ENCODE measurements around the gene ALCAM.
A peak's percentile ranks its signal among the peaks of the same experiment; 100 is the strongest.
"Not testable (repeated sequence)": the region's sequence is repeated elsewhere in the genome, so short reads cannot be mapped to it uniquely, and the experiment has no call there.

The ALCAM gene

GRCh38 chr3:105603516-105603915, 236.8 kb downstream of the ALCAM start:
- not testable (repeated sequence) for H3K23ac ChIP-seq (ENCODE audit: low read length); H3K4me3 ChIP-seq (ENCODE audit: low read depth, low read length); H3K36me3 ChIP-seq (ENCODE audit: control insufficient read depth in 1 of 2, insufficient read depth in 2 of 2, low read length in 2 of 2); H2BK120ac ChIP-seq (ENCODE audit: insufficient read depth, low read length, poor library complexity); H2BK12ac ChIP-seq (ENCODE audit: low read length); H2BK5ac ChIP-seq (ENCODE audit: low read depth, low read length, poor library complexity); H3K79me2 ChIP-seq (ENCODE audit: control insufficient read depth, insufficient read depth, low read length, poor library complexity); H3K79me1 ChIP-seq (ENCODE audit: low read length); H3K27ac ChIP-seq (ENCODE audit: low read depth, low read length); H4K91ac ChIP-seq (ENCODE audit: low read depth, low read length); H3K14ac ChIP-seq (ENCODE audit: low read length); H4K8ac ChIP-seq (ENCODE audit: low read depth, low read length); H3K18ac ChIP-seq (ENCODE audit: low read length); H3K4me1 ChIP-seq (ENCODE audit: control insufficient read depth in 1 of 2, insufficient read depth in 2 of 2, low read length in 2 of 2); H3K9me3 ChIP-seq (ENCODE audit: insufficient read depth, low read depth, low read length); DNase-seq; H3K4ac ChIP-seq (ENCODE audit: low read depth, low read length); H2AFZ ChIP-seq (ENCODE audit: insufficient read depth, low read length, poor library complexity); H3K9ac ChIP-seq (ENCODE audit: low read length); H3K27me3 ChIP-seq (ENCODE audit: insufficient read depth, low read length); H2AK5ac ChIP-seq (ENCODE audit: low read length); H4K12ac ChIP-seq (ENCODE audit: low read depth, low read length); H3K4me2 ChIP-seq (ENCODE audit: low read length)
- WGBS (ENCODE audit: extremely low coverage, insufficient coverage, insufficient read length): no CpG with 5 or more reads among the region's 1 CpG

- H3K4me2 ChIP-seq (ENCODE audit: low read length): no peak overlapping the region
- H3K23ac ChIP-seq (ENCODE audit: low read length): no peak overlapping the region
- no peak overlapping the region for H3K14ac ChIP-seq (ENCODE audit: low read length)
- no peak overlapping the region for H4K12ac ChIP-seq (ENCODE audit: low read depth, low read length)
- no peak for DNase-seq
- H3K79me1 ChIP-seq (ENCODE audit: low read length): no peaks in the 10 kb centered on the region
- no peak overlapping the region for H2BK5ac ChIP-seq (ENCODE audit: low read depth, low read length, poor library complexity)
- no peak overlapping the region for H2BK12ac ChIP-seq (ENCODE audit: low read length)
- H3K9me3 ChIP-seq (ENCODE audit: insufficient read depth, low read depth, low read length): no peaks in the 10 kb centered on the region
- no peak overlapping the region for H3K4ac ChIP-seq (ENCODE audit: low read depth, low read length)
- H3K4me1 ChIP-seq (ENCODE audit: control insufficient read depth in 1 of 2, insufficient read depth in 2 of 2, low read length in 2 of 2): peaks cover 0 to 6% of the 10 kb centered on the region in 2 experiments
- no peak overlapping the region for H4K8ac ChIP-seq (ENCODE audit: low read depth, low read length)
- H2AFZ ChIP-seq (ENCODE audit: insufficient read depth, low read length, poor library complexity): no peak overlapping the region
- H3K79me2 ChIP-seq (ENCODE audit: control insufficient read depth, insufficient read depth, low read length, poor library complexity): no peaks in the 10 kb centered on the region
- H4K91ac ChIP-seq (ENCODE audit: low read depth, low read length): no peak overlapping the region
- H3K4me3 ChIP-seq (ENCODE audit: low read depth, low read length): no peak overlapping the region
- H2AK5ac ChIP-seq (ENCODE audit: low read length): no peak overlapping the region
- H3K18ac ChIP-seq (ENCODE audit: low read length): no peak overlapping the region
- no peak overlapping the region for H2BK120ac ChIP-seq (ENCODE audit: insufficient read depth, low read length, poor library complexity)
- H3K9ac ChIP-seq (ENCODE audit: low read length): no peak overlapping the region
- H3K36me3 ChIP-seq (ENCODE audit: control insufficient read depth in 1 of 2, insufficient read depth in 2 of 2, low read length in 2 of 2): peaks cover 0 to 2% of the 10 kb centered on the region in 2 experiments
- H3K27me3 ChIP-seq (ENCODE audit: insufficient read depth, low read length): no peaks in the 10 kb centered on the region
- H3K27ac ChIP-seq (ENCODE audit: low read depth, low read length): no peak overlapping the region
These were observed 239.3 kb downstream of the ALCAM start for GRCh38 chr3:105606016-105606415.

GRCh38 chr3:105608623-105609022, 241.9 kb downstream of the ALCAM start:
- Histone ChIP-seq H4K8ac (ENCODE audit: low read depth, low read length) (no peak overlapping the region), H3K4ac (ENCODE audit: low read depth, low read length) (no peak overlapping the region), H2AFZ (ENCODE audit: insufficient read depth, low read length, poor library complexity) (no peak overlapping the region), H3K9me3 (ENCODE audit: insufficient read depth, low read depth, low read length) (no peaks in the 10 kb centered on the region), H2AK5ac (ENCODE audit: low read length) (no peak overlapping the region), H3K4me1 (ENCODE audit: control insufficient read depth in 1 of 2, insufficient read depth in 2 of 2, low read length in 2 of 2) (peaks cover 0 to 6% of the 10 kb centered on the region in 2 experiments), H2BK12ac (ENCODE audit: low read length) (no peak overlapping the region), H3K18ac (ENCODE audit: low read length) (no peak overlapping the region), H4K91ac (ENCODE audit: low read depth, low read length) (no peak overlapping the region), H4K12ac (ENCODE audit: low read depth, low read length) (no peak overlapping the region), H2BK120ac (ENCODE audit: insufficient read depth, low read length, poor library complexity) (no peak overlapping the region), H3K27me3 (ENCODE audit: insufficient read depth, low read length) (no peaks in the 10 kb centered on the region), H3K4me2 (ENCODE audit: low read length) (no peak overlapping the region), H2BK5ac (ENCODE audit: low read depth, low read length, poor library complexity) (no peak overlapping the region), H3K79me2 (ENCODE audit: control insufficient read depth, insufficient read depth, low read length, poor library complexity) (no peaks in the 10 kb centered on the region), H3K23ac (ENCODE audit: low read length) (no peak overlapping the region), H3K36me3 (ENCODE audit: control insufficient read depth in 1 of 2, insufficient read depth in 2 of 2, low read length in 2 of 2) (peaks cover 0 to 2% of the 10 kb centered on the region in 2 experiments), H3K9ac (ENCODE audit: low read length) (no peak overlapping the region), H3K27ac (ENCODE audit: low read depth, low read length) (no peak overlapping the region), H3K4me3 (ENCODE audit: low read depth, low read length) (no peak overlapping the region), H3K14ac (ENCODE audit: low read length) (no peak overlapping the region), H3K79me1 (ENCODE audit: low read length) (no peaks in the 10 kb centered on the region)
- WGBS (ENCODE audit: extremely low coverage, insufficient coverage, insufficient read length): no CpG with 5 or more reads among the region's 17 CpGs
- no peak for DNase-seq

GRCh38 chr3:105610473-105610872, 243.8 kb downstream of the ALCAM start:
- Histone ChIP-seq H3K27ac (ENCODE audit: low read depth, low read length) (no peak overlapping the region), H3K4me3 (ENCODE audit: low read depth, low read length) (no peak overlapping the region), H2BK5ac (ENCODE audit: low read depth, low read length, poor library complexity) (no peak overlapping the region), H3K4me1 (ENCODE audit: control insufficient read depth in 1 of 2, insufficient read depth in 2 of 2, low read length in 2 of 2) (peaks cover 0 to 6% of the 10 kb centered on the region in 2 experiments), H3K27me3 (ENCODE audit: insufficient read depth, low read length) (no peaks in the 10 kb centered on the region), H3K9ac (ENCODE audit: low read length) (no peak overlapping the region), H2BK12ac (ENCODE audit: low read length) (peak overlapping the region; percentile 87), H4K8ac (ENCODE audit: low read depth, low read length) (no peak overlapping the region), H2BK120ac (ENCODE audit: insufficient read depth, low read length, poor library complexity) (no peak overlapping the region), H3K23ac (ENCODE audit: low read length) (no peak overlapping the region), H3K9me3 (ENCODE audit: insufficient read depth, low read depth, low read length) (no peaks in the 10 kb centered on the region), H3K18ac (ENCODE audit: low read length) (no peak overlapping the region), H2AFZ (ENCODE audit: insufficient read depth, low read length, poor library complexity) (no peak overlapping the region), H3K4ac (ENCODE audit: low read depth, low read length) (no peak overlapping the region), H3K4me2 (ENCODE audit: low read length) (no peak overlapping the region), H3K79me2 (ENCODE audit: control insufficient read depth, insufficient read depth, low read length, poor library complexity) (no peaks in the 10 kb centered on the region), H3K14ac (ENCODE audit: low read length) (no peak overlapping the region), H4K91ac (ENCODE audit: low read depth, low read length) (peak overlapping the region; percentile 60), H4K12ac (ENCODE audit: low read depth, low read length) (no peak overlapping the region), H3K79me1 (ENCODE audit: low read length) (no peaks in the 10 kb centered on the region), H2AK5ac (ENCODE audit: low read length) (no peak overlapping the region), H3K36me3 (ENCODE audit: control insufficient read depth in 1 of 2, insufficient read depth in 2 of 2, low read length in 2 of 2) (peaks cover 0 to 2% of the 10 kb centered on the region in 2 experiments)
- DNase-seq: peak in 1 of 2 donors; percentile 28
- WGBS (ENCODE audit: extremely low coverage, insufficient coverage, insufficient read length): no CpG with 5 or more reads among the region's 4 CpGs

Measured in trophoblast cell (in vitro differentiated cells and primary cell).